ENCODE results near the gene MAST1.
"Not testable (repeated sequence)": the region's sequence is repeated elsewhere in the genome, so short reads cannot be mapped to it uniquely, and the experiment has no call there.

The MAST1 gene

GRCh38 chr19:12834976-12835757, 3.1 kb upstream of the MAST1 start:
- in situ Hi-C loops (cut with MboI; ENCODE audit: low pct_unique_long_range_greater_than_20kb, low sequenced_read_pairs) = no loop called here
- DNase-seq = peak; percentile 37

GRCh38 chr19:12836529-12836863, 1.8 kb upstream of the MAST1 start:
- in situ Hi-C loops (cut with MboI; ENCODE audit: low pct_unique_long_range_greater_than_20kb, low sequenced_read_pairs) = no loop called here
- no peak for DNase-seq

GRCh38 chr19:12837225-12837624, 1.1 kb upstream of the MAST1 start:
- no peak for DNase-seq
- in situ Hi-C loops (cut with MboI; ENCODE audit: low pct_unique_long_range_greater_than_20kb, low sequenced_read_pairs) = no loop called here

- peak; percentile 39 for DNase-seq
Measured at GRCh38 chr19:12838886-12839756, 806 bp downstream of the MAST1 start.

GRCh38 chr19:12840091-12841079, 2.1 kb downstream of the MAST1 start:
- peak; percentile 69 for DNase-seq
- in situ Hi-C loops (cut with MboI; ENCODE audit: low pct_unique_long_range_greater_than_20kb, low sequenced_read_pairs) = no loop called here

More at GRCh38 chr19:12838886-12839756, 806 bp downstream of the MAST1 start:
- in situ Hi-C loops (cut with MboI; ENCODE audit: low pct_unique_long_range_greater_than_20kb, low sequenced_read_pairs) = no loop called here

- in situ Hi-C loops (cut with MboI; ENCODE audit: low pct_unique_long_range_greater_than_20kb, low sequenced_read_pairs) = no loop called here
Measured at GRCh38 chr19:12841094-12841493, 2.8 kb downstream of the MAST1 start.

GRCh38 chr19:12842511-12842910, 4.2 kb downstream of the MAST1 start:
- in situ Hi-C loops (cut with MboI; ENCODE audit: low pct_unique_long_range_greater_than_20kb, low sequenced_read_pairs) = no loop called here
- DNase-seq = no peak

More at GRCh38 chr19:12841094-12841493, 2.8 kb downstream of the MAST1 start:
- no peak for DNase-seq

- no peak for DNase-seq
- in situ Hi-C loops (cut with MboI; ENCODE audit: low pct_unique_long_range_greater_than_20kb, low sequenced_read_pairs) = no loop called here
Measured at GRCh38 chr19:12843328-12843727, 5.0 kb downstream of the MAST1 start.

- no peak for DNase-seq
- in situ Hi-C loops (cut with MboI; ENCODE audit: low pct_unique_long_range_greater_than_20kb, low sequenced_read_pairs) = no loop called here
Measured at GRCh38 chr19:12843999-12844732, 5.9 kb downstream of the MAST1 start.

GRCh38 chr19:12846613-12847012, 8.3 kb downstream of the MAST1 start:
- DNase-seq; in situ Hi-C loops (cut with MboI; ENCODE audit: low pct_unique_long_range_greater_than_20kb, low sequenced_read_pairs): not testable (repeated sequence)

- DNase-seq = peak; percentile 87
Measured at GRCh38 chr19:12847159-12848139, 9.1 kb downstream of the MAST1 start.

GRCh38 chr19:12856653-12857052, 18.3 kb downstream of the MAST1 start:
- no peak for DNase-seq
- in situ Hi-C loops (cut with MboI; ENCODE audit: low pct_unique_long_range_greater_than_20kb, low sequenced_read_pairs) = no loop called here

More at GRCh38 chr19:12847159-12848139, 9.1 kb downstream of the MAST1 start:
- in situ Hi-C loops (cut with MboI; ENCODE audit: low pct_unique_long_range_greater_than_20kb, low sequenced_read_pairs) = no loop called here

- in situ Hi-C loops (cut with MboI; ENCODE audit: low pct_unique_long_range_greater_than_20kb, low sequenced_read_pairs) = no loop called here
- no peak for DNase-seq
Measured at GRCh38 chr19:12858041-12858928, 20.0 kb downstream of the MAST1 start.

GRCh38 chr19:12859546-12859945, 21.2 kb downstream of the MAST1 start:
- in situ Hi-C loops (cut with MboI; ENCODE audit: low pct_unique_long_range_greater_than_20kb, low sequenced_read_pairs) = no loop called here
- DNase-seq = no peak

- no peak for DNase-seq
- in situ Hi-C loops (cut with MboI; ENCODE audit: low pct_unique_long_range_greater_than_20kb, low sequenced_read_pairs) = no loop called here
Measured at GRCh38 chr19:12864143-12864542, 25.8 kb downstream of the MAST1 start.

Measured in KBM-7 (cell line).